AG04450 (cell line): ENCODE measurements around the gene STXBP6. TPM values are rescaled to one million over a fixed set of nuclear protein-coding genes. Genes with fewer than 3 reads are reported as not detected.

Experiments
- CTCF ChIA-PET: fragments of 300-600, 350-600 bp; formaldehyde crosslinking; extraction: SDS; loops from one replicate; lab custom pipeline; 2022; ENCODE audit warnings: antibody characterized with exemption, inconsistent platforms; lab: Charles Lee
- POLR2A ChIA-PET: fragments of 350-600 bp; formaldehyde crosslinking; extraction: SDS; loops from one replicate; lab custom pipeline; 2021; ENCODE audit warnings: antibody characterized with exemption, inconsistent platforms; lab: Yijun Ruan, JAX
- DNase-seq: peaks from one replicate; pipeline ENCODE4 v3.0.0-alpha.2; 2011; ENCODE audit warnings: low read depth, low spot score
- H3K27ac ChIP-seq: one replicate; pipeline ENCODE4 v1.5.1; 2012; ENCODE audit warnings: low read depth, low read length, control low read depth
- H3K27me3 ChIP-seq: one replicate; pipeline ENCODE4 v1.6.0; 2012; ENCODE audit warnings: low read length; ENCODE audit not compliant: control insufficient read depth, insufficient read depth
- H3K4me3 ChIP-seq: 2 replicates; pipeline ENCODE4 v1.5.1; 2011; ENCODE audit warnings: mild to moderate bottlenecking, low read depth, low read length, control low read depth
- H3K9me3 ChIP-seq: 2 replicates; pipeline ENCODE4 v1.5.1; 2012; ENCODE audit warnings: low read length; ENCODE audit not compliant: control insufficient read depth, insufficient read depth
- polyA plus RNA-seq: library from polyadenylated mRNA; depleted of rRNA; stranded (reverse); fragments of >200 nt; gene quantifications from 2 replicates; pipeline ENCODE4 v1.2.3, GENCODE V29; 2011
- TF ChIP-seq, protein P1 (sequence below): IDR thresholded peaks from 2 replicates; pipeline ENCODE4 v1.5.1; 2011; ENCODE audit warnings: low read depth, low read length, control low read depth, inconsistent platforms

Gene STXBP6
- polyA plus RNA-seq, 1 experiment = 0.16 TPM

DNA sequence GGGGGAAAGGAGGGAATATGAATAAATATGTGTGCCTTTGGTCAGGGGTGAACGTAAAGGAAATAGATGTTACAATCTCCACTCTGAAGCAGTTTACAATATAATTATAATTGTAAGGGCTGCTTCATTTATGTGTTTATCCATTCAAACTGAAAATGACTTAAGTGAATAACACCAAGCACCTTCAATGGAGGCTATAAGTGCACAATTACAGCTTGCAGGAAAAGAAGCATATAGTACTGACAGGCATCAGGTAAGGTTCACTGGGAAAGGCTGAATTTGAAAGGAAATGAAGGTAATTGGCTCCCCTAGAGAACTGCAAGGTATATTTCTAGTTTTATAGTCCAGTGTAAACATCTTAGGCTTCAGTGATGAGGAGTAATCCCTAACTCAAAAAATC is 192.7 kb downstream of the STXBP6 start:
- CTCF ChIA-PET = no interaction called here

GRCh38 chr14:24853446-24853845 is 196.5 kb downstream of the STXBP6 start:
- no peak for DNase-seq
- H3K4me3 ChIP-seq = no peak overlapping the region
- ChIA-PET POLR2A (no interaction called here), CTCF (no interaction called here)
- no peaks in the 10 kb centered on the region for H3K27me3 ChIP-seq
- TF ChIP-seq, protein P1, sequence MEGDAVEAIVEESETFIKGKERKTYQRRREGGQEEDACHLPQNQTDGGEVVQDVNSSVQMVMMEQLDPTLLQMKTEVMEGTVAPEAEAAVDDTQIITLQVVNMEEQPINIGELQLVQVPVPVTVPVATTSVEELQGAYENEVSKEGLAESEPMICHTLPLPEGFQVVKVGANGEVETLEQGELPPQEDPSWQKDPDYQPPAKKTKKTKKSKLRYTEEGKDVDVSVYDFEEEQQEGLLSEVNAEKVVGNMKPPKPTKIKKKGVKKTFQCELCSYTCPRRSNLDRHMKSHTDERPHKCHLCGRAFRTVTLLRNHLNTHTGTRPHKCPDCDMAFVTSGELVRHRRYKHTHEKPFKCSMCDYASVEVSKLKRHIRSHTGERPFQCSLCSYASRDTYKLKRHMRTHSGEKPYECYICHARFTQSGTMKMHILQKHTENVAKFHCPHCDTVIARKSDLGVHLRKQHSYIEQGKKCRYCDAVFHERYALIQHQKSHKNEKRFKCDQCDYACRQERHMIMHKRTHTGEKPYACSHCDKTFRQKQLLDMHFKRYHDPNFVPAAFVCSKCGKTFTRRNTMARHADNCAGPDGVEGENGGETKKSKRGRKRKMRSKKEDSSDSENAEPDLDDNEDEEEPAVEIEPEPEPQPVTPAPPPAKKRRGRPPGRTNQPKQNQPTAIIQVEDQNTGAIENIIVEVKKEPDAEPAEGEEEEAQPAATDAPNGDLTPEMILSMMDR = no peak
- no peak overlapping the region for H3K27ac ChIP-seq
- no peaks in the 10 kb centered on the region for H3K9me3 ChIP-seq

More for the DNA sequence above, 192.7 kb downstream of the STXBP6 start:
- Histone ChIP-seq H3K27ac (no peak overlapping the region), H3K9me3 (no peaks in the 10 kb centered on the region), H3K4me3 (no peak overlapping the region), H3K27me3 (no peaks in the 10 kb centered on the region)
- POLR2A ChIA-PET = no interaction called here
- TF ChIP-seq, protein P1 = no peak
- DNase-seq = no peak

DNA sequence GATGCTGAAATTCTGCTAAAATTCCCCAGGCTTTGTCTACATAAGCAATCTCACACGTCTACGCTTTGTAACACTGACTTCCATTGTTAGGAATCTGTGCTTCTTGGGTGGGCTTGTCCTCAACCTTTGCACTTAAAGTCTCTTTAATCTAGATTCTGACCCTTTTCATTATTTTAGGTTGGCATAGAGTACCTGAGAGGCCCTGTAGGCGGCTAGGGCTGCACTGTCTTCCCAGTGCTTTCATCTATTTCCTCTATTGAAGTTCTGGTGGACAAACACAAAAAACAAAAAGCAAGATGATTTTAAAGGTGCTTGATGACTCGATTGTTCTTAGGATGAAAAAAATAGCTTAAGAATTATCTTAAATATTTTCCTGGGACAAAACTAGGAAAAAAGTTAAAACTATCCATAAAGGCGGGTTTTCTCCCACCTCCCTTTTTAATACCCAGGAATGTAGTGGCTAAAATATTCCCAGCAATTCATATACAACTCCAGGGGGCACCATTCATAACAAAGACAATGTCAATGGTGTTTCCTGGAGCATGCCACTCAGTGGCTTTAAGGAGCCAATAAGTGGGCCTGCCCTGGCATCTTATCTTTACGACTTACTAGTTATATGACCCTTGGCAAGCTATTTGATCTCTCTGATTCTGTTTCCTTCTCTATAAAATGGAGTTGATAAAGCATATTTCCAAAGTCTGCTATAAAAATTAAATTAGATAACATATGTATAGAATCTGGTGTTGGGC is 197.5 kb downstream of the STXBP6 start:
- Histone ChIP-seq H3K27ac (no peak overlapping the region), H3K9me3 (no peaks in the 10 kb centered on the region), H3K27me3 (no peaks in the 10 kb centered on the region), H3K4me3 (no peak overlapping the region)
- DNase-seq = no peak
- ChIA-PET POLR2A (no interaction called here), CTCF (no interaction called here)
- TF ChIP-seq, protein P1 = 0 out of 2 replicates have a peak, but pooled peaks have one; percentile 5

- DNase-seq = no peak
- no peaks in the 10 kb centered on the region for H3K9me3 ChIP-seq
- no peak overlapping the region for H3K4me3 ChIP-seq
- H3K27ac ChIP-seq = no peak overlapping the region
- H3K27me3 ChIP-seq = no peaks in the 10 kb centered on the region
- ChIA-PET CTCF (no interaction called here), POLR2A (no interaction called here)
- TF ChIP-seq, protein P1 = no peak
Measured at GRCh38 chr14:24851837-24852236, 198.1 kb downstream of the STXBP6 start.

DNA sequence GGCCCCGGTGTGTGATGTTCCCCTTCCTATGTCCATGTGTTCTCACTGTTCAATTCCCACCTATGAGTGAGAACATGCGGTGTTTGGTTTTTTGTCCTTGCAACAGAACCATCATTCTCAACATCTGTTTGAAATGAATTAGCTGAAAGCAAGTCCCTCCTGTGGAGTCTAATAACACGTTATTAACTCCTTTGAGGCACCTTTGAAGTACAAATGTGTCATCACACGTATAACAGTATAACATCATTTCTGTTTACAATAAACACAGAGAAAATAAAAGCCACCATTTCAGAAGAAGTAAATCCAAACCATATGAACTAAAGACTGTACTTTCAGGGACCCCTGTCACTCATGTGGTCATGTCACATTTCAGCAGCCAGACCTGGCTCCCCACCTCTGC is 198.5 kb downstream of the STXBP6 start:
- Histone ChIP-seq H3K27me3 (no peaks in the 10 kb centered on the region), H3K27ac (no peak overlapping the region), H3K4me3 (no peak overlapping the region), H3K9me3 (no peaks in the 10 kb centered on the region)
- TF ChIP-seq, protein P1 = no peak
- POLR2A ChIA-PET = no interaction called here
- CTCF ChIA-PET = no interaction called here
- DNase-seq = no peak
